PFSK-1 (cell line): ENCODE results near the gene WWC1.
A peak's percentile ranks its signal among the peaks of the same experiment; 100 is the strongest.

ENCODE experiments used
- FOXP2 ChIP-seq: optimal IDR thresholded peaks from 2 replicates; pipeline ENCODE3; 2011; ENCODE audit warnings: borderline replicate concordance, control low read depth, inconsistent platforms; ENCODE audit not compliant: insufficient read depth; ENCODE audit errors: extremely low read length, extremely low read depth
- POLR2AphosphoS5 ChIP-seq: IDR thresholded peaks from 2 replicates; pipeline ENCODE4 v1.6.1; 2012; ENCODE audit warnings: low read depth, mild to moderate bottlenecking, control low read depth, low read length, moderate library complexity
- REST ChIP-seq, 2 experiments: IDR thresholded peaks; 2 replicates each; pipeline versions ENCODE4 v1.6.1 to v1.8.0; 2011 to 2012; ENCODE audit warnings: low read depth in 2 of 2, low read length in 2 of 2, control low read depth in 1 of 2, inconsistent platforms in 1 of 2, mild to moderate bottlenecking in 1 of 2, moderate library complexity in 1 of 2; ENCODE audit not compliant: insufficient read depth in 1 of 2
- SIN3A ChIP-seq: IDR thresholded peaks from 2 replicates; pipeline ENCODE4 v1.6.1; 2012; ENCODE audit warnings: mild to moderate bottlenecking, low read length, moderate library complexity, borderline replicate concordance; ENCODE audit not compliant: insufficient read depth
- TAF1 ChIP-seq: IDR thresholded peaks from 2 replicates; pipeline ENCODE4 v1.6.1; 2012; ENCODE audit warnings: low read length, control low read depth, borderline replicate concordance; ENCODE audit not compliant: insufficient read depth

Gene WWC1

GRCh38 chr5:168263121-168263520 lies 28.3 kb upstream of the WWC1 start:
- TF ChIP-seq SIN3A = no peak
- no peak for TF ChIP-seq REST (IDR thresholded peaks at IDR 0.05; ENCODE audit: insufficient read depth in 1 of 2, low read depth in 2 of 2, low read length in 2 of 2)
- TF ChIP-seq TAF1 = no peak
- no peak for TF ChIP-seq FOXP2
- no peak for TF ChIP-seq POLR2AphosphoS5

DNA sequence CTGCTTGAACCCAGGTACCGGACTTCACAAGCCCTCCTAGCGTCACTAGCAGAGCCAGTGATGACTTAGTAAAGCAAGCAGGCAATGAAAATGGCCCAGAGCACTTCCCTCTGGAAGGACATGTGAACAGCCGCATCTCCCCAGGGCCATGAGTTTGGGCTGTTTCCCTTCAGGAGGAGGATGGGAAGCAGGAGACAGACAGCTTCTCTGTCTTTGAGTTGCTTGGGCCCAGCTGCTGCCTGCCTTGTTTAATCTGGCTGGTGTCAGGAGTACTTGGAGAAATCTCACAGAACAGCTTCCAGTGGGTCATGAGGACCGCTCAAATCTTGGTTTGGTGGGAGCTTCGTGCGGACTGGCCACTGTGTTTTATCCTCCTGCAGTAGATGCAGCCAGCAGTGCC lies 25.4 kb upstream of the WWC1 start:
- TF ChIP-seq TAF1 = no peak
- no peak for TF ChIP-seq REST (IDR thresholded peaks at IDR 0.05; ENCODE audit: insufficient read depth in 1 of 2, low read depth in 2 of 2, low read length in 2 of 2)
- no peak for TF ChIP-seq FOXP2
- no peak for TF ChIP-seq SIN3A
- TF ChIP-seq POLR2AphosphoS5 = no peak

- TF ChIP-seq TAF1 = no peak
- no peak for TF ChIP-seq POLR2AphosphoS5
- no peak for TF ChIP-seq SIN3A
- TF ChIP-seq REST (IDR thresholded peaks at IDR 0.05; ENCODE audit: insufficient read depth in 1 of 2, low read depth in 2 of 2, low read length in 2 of 2) = no peak
- TF ChIP-seq FOXP2 = peak; percentile 28
Observed at GRCh38 chr5:168268949-168269936, 22.2 kb upstream of the WWC1 start.

GRCh38 chr5:168269937-168270330 lies 21.5 kb upstream of the WWC1 start:
- TF ChIP-seq FOXP2 (no peak), POLR2AphosphoS5 (no peak), TAF1 (no peak), SIN3A (no peak), REST (IDR thresholded peaks at IDR 0.05; ENCODE audit: insufficient read depth in 1 of 2, low read depth in 2 of 2, low read length in 2 of 2) (no peak)

GRCh38 chr5:168270476-168270875 lies 21.0 kb upstream of the WWC1 start:
- TF ChIP-seq SIN3A (no peak), POLR2AphosphoS5 (no peak), TAF1 (no peak), FOXP2 (no peak), REST (IDR thresholded peaks at IDR 0.05; ENCODE audit: insufficient read depth in 1 of 2, low read depth in 2 of 2, low read length in 2 of 2) (no peak)
